IPS DF 6.9 (cell line): ENCODE measurements around the gene EHBP1.

Experiments
- DNase-seq: peaks from one replicate; pipeline ENCODE4 v3.0.0-alpha.2; 2013; ENCODE audit warnings: low read depth, low spot score
- H3K27ac ChIP-seq: one replicate; pipeline ENCODE4 v1.5.1; 2013; ENCODE audit warnings: low read length, control low read depth
- H3K27me3 ChIP-seq: 2 replicates; pipeline ENCODE4 v1.6.1; 2013; ENCODE audit warnings: mild to moderate bottlenecking, low read length; ENCODE audit not compliant: control insufficient read depth, insufficient read depth
- H3K36me3 ChIP-seq: 2 replicates; pipeline ENCODE4 v1.6.1; 2013; ENCODE audit warnings: low read length; ENCODE audit not compliant: control insufficient read depth, insufficient read depth
- H3K4me1 ChIP-seq: 2 replicates; pipeline ENCODE4 v1.6.1; 2013; ENCODE audit warnings: low read length; ENCODE audit not compliant: control insufficient read depth, insufficient read depth
- H3K4me3 ChIP-seq: 2 replicates; pipeline ENCODE4 v1.5.1; 2013; ENCODE audit warnings: mild to moderate bottlenecking, low read length
- H3K9me3 ChIP-seq: 2 replicates; pipeline ENCODE4 v1.6.1; 2013; ENCODE audit warnings: low read length, inconsistent platforms; ENCODE audit not compliant: control insufficient read depth, insufficient read depth
- WGBS: extraction: QIAGEN DNeasy Blood & Tissue Kit; methylation state at CpG from one replicate; pipeline ENCODE4 v1.1.7; 2013; ENCODE audit warnings: mixed read lengths, missing lambda C conversion rate; ENCODE audit not compliant: insufficient read length, insufficient coverage; 5-methylcytosine and 5-hydroxymethylcytosine counted together

Gene EHBP1

GRCh38 chr2:62881162-62881795 is 175.8 kb downstream of the EHBP1 start:
- WGBS = no CpG with 5 or more reads among the region's 4 CpGs
- no peaks in the 10 kb centered on the region for H3K27me3 ChIP-seq
- H3K4me3 ChIP-seq = no peak overlapping the region
- no peaks in the 10 kb centered on the region for H3K9me3 ChIP-seq
- no peak overlapping the region for H3K27ac ChIP-seq
- no peaks in the 10 kb centered on the region for H3K36me3 ChIP-seq
- no peak for DNase-seq
- no peaks in the 10 kb centered on the region for H3K4me1 ChIP-seq

- peaks cover 2% of the 10 kb centered on the region; the same call in 1 of the 2 replicates for H3K4me1 ChIP-seq
- H3K36me3 ChIP-seq = no peaks in the 10 kb centered on the region
- no peaks in the 10 kb centered on the region for H3K27me3 ChIP-seq
- no peak overlapping the region for H3K4me3 ChIP-seq
- H3K27ac ChIP-seq = no peak overlapping the region
- no peaks in the 10 kb centered on the region for H3K9me3 ChIP-seq
- WGBS = no CpG with 5 or more reads among the region's 7 CpGs
- DNase-seq = no peak
Measured at GRCh38 chr2:62883629-62884028, 178.1 kb downstream of the EHBP1 start.

- WGBS = no CpG with 5 or more reads among the region's 2 CpGs
- H3K27me3 ChIP-seq = no peaks in the 10 kb centered on the region
- no peak for DNase-seq
Measured at GRCh38 chr2:62884086-62884485, 178.6 kb downstream of the EHBP1 start.

GRCh38 chr2:62884514-62884913 is 179.0 kb downstream of the EHBP1 start:
- Histone ChIP-seq H3K9me3 (no peaks in the 10 kb centered on the region), H3K4me1 (peaks cover 2% of the 10 kb centered on the region; the same call in 1 of the 2 replicates), H3K36me3 (no peaks in the 10 kb centered on the region), H3K27ac (no peak overlapping the region), H3K4me3 (no peak overlapping the region), H3K27me3 (no peaks in the 10 kb centered on the region)
- WGBS = no CpG with 5 or more reads among the region's 1 CpG
- DNase-seq = no peak

More at GRCh38 chr2:62884086-62884485, 178.6 kb downstream of the EHBP1 start:
- H3K27ac ChIP-seq = no peak overlapping the region
- H3K9me3 ChIP-seq = no peaks in the 10 kb centered on the region
- peaks cover 2% of the 10 kb centered on the region; the same call in 1 of the 2 replicates for H3K4me1 ChIP-seq
- no peak overlapping the region for H3K4me3 ChIP-seq
- H3K36me3 ChIP-seq = no peaks in the 10 kb centered on the region

- no peaks in the 10 kb centered on the region for H3K4me1 ChIP-seq
- no CpG with 5 or more reads among the region's 2 CpGs for whole genome bisulfite sequencing
- H3K4me3 ChIP-seq = no peak overlapping the region
- H3K36me3 ChIP-seq = no peaks in the 10 kb centered on the region
- no peaks in the 10 kb centered on the region for H3K27me3 ChIP-seq
- DNase-seq = no peak
- no peaks in the 10 kb centered on the region for H3K9me3 ChIP-seq
- no peak overlapping the region for H3K27ac ChIP-seq
Measured at GRCh38 chr2:62894966-62895631, 189.6 kb downstream of the EHBP1 start.

GRCh38 chr2:62895632-62896009 is 190.1 kb downstream of the EHBP1 start:
- H3K36me3 ChIP-seq = no peaks in the 10 kb centered on the region
- DNase-seq = no peak

GRCh38 chr2:62897187-62897827 is 191.8 kb downstream of the EHBP1 start:
- H3K27me3 ChIP-seq = no peaks in the 10 kb centered on the region

More at GRCh38 chr2:62895632-62896009, 190.1 kb downstream of the EHBP1 start:
- H3K27me3 ChIP-seq = no peaks in the 10 kb centered on the region
- H3K4me1 ChIP-seq = no peaks in the 10 kb centered on the region
- H3K27ac ChIP-seq = no peak overlapping the region
- no peaks in the 10 kb centered on the region for H3K9me3 ChIP-seq
- no peak overlapping the region for H3K4me3 ChIP-seq

GRCh38 chr2:62904344-62904743 is 198.8 kb downstream of the EHBP1 start:
- Histone ChIP-seq H3K36me3 (no peaks in the 10 kb centered on the region), H3K9me3 (no peaks in the 10 kb centered on the region)
- WGBS = no CpG with 5 or more reads among the region's 2 CpGs

More at GRCh38 chr2:62897187-62897827, 191.8 kb downstream of the EHBP1 start:
- no peaks in the 10 kb centered on the region for H3K9me3 ChIP-seq
- H3K4me1 ChIP-seq = no peaks in the 10 kb centered on the region
- H3K36me3 ChIP-seq = no peaks in the 10 kb centered on the region
- DNase-seq = no peak
- H3K4me3 ChIP-seq = no peak overlapping the region
- no peak overlapping the region for H3K27ac ChIP-seq

GRCh38 chr2:62908145-62908544 is 202.6 kb downstream of the EHBP1 start:
- H3K9me3 ChIP-seq = no peaks in the 10 kb centered on the region
- WGBS = no CpG with 5 or more reads among the region's 1 CpG
- H3K36me3 ChIP-seq = no peaks in the 10 kb centered on the region
- DNase-seq = no peak
- H3K27ac ChIP-seq = no peak overlapping the region
- H3K4me1 ChIP-seq = no peaks in the 10 kb centered on the region
- H3K27me3 ChIP-seq = no peaks in the 10 kb centered on the region
- H3K4me3 ChIP-seq = no peak overlapping the region

More at GRCh38 chr2:62904344-62904743, 198.8 kb downstream of the EHBP1 start:
- Histone ChIP-seq H3K4me3 (no peak overlapping the region), H3K27ac (no peak overlapping the region), H3K27me3 (no peaks in the 10 kb centered on the region), H3K4me1 (no peaks in the 10 kb centered on the region)
- DNase-seq = no peak

- Histone ChIP-seq H3K27ac (no peak overlapping the region), H3K4me1 (no peaks in the 10 kb centered on the region), H3K9me3 (no peaks in the 10 kb centered on the region), H3K27me3 (no peaks in the 10 kb centered on the region), H3K4me3 (no peak overlapping the region), H3K36me3 (no peaks in the 10 kb centered on the region)
- no peak for DNase-seq
Measured at GRCh38 chr2:62913311-62913710, 207.8 kb downstream of the EHBP1 start.
